Esophagus squamous epithelium (tissue), 4 donors: ENCODE data around the gene LRRC8C.

Experiments
- POLR2A ChIP-seq, 4 donors: fragments of 450-650 bp; IDR thresholded peaks; one replicate each; pipeline ENCODE4 v1.6.1; 2017; ENCODE audit warnings: antibody characterized with exemption in 4 of 4, mild to moderate bottlenecking in 4 of 4, moderate library complexity in 3 of 4
- TF ChIP-seq, protein P1 (sequence below), 6 experiments: fragments of 450-650 bp in 4 of 6; fragments of 200-600 bp in 2 of 6; sonication (generic) in 2 of 6; IDR thresholded peaks; one replicate each; pipeline ENCODE4 v1.5.1; 2016 to 2019; ENCODE audit warnings: antibody characterized with exemption in 6 of 6, mild to moderate bottlenecking in 4 of 6, moderate library complexity in 4 of 6

DNA sequence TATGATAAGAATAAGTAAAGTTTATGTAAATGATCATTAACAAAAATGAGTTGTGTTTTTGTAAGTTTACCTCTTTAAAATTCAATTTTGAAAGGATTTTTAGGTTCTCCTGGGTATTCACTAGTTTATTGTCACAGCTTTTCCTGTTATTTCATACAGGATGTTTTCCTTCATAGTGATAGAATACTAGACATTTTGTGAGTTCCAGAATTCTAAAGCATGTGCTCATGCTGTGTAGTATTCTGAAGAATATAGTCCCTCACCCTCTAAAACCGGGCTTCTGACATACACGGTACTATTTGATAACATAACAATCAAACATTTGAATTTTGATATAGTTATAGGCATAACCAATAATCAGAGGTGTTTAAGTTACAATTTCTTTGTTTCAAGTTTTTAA lies 10.7 kb downstream of the LRRC8C start:
- TF ChIP-seq, protein P1, sequence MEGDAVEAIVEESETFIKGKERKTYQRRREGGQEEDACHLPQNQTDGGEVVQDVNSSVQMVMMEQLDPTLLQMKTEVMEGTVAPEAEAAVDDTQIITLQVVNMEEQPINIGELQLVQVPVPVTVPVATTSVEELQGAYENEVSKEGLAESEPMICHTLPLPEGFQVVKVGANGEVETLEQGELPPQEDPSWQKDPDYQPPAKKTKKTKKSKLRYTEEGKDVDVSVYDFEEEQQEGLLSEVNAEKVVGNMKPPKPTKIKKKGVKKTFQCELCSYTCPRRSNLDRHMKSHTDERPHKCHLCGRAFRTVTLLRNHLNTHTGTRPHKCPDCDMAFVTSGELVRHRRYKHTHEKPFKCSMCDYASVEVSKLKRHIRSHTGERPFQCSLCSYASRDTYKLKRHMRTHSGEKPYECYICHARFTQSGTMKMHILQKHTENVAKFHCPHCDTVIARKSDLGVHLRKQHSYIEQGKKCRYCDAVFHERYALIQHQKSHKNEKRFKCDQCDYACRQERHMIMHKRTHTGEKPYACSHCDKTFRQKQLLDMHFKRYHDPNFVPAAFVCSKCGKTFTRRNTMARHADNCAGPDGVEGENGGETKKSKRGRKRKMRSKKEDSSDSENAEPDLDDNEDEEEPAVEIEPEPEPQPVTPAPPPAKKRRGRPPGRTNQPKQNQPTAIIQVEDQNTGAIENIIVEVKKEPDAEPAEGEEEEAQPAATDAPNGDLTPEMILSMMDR (IDR thresholded peaks at IDR 0.05) = no peak
- TF ChIP-seq POLR2A (IDR thresholded peaks at IDR 0.05) = no peak
